Measurements from ENCODE around the gene ARFIP2. TPM values are rescaled to one million over a fixed set of nuclear protein-coding genes. Genes with fewer than 3 reads are reported as not detected.

The ARFIP2 gene
- total RNA-seq, 4 donors from 2014 or later, result 51.3 to 63.3 (median 54.1) TPM

GRCh38 chr11:6458352-6459098 is 22.6 kb downstream of the ARFIP2 start:
- no peak for DNase-seq (ENCODE audit: low spot score)
- ATAC-seq (ENCODE audit: low FRiP score), result no peak
- TF ChIP-seq CTCF (IDR thresholded peaks at IDR 0.05), result no peak

- no peak for ATAC-seq (ENCODE audit: low FRiP score)
- TF ChIP-seq CTCF (IDR thresholded peaks at IDR 0.05), result no peak
- no peak for DNase-seq (ENCODE audit: low spot score)
Measured at GRCh38 chr11:6457581-6458320, 23.4 kb downstream of the ARFIP2 start.

- TF ChIP-seq CTCF (IDR thresholded peaks at IDR 0.05), result no peak
- DNase-seq (ENCODE audit: low spot score), result no peak
- ATAC-seq (ENCODE audit: low FRiP score), result no peak
Measured at GRCh38 chr11:6456361-6457073, 24.6 kb downstream of the ARFIP2 start.

- no peak for DNase-seq (ENCODE audit: low spot score)
- no peak for TF ChIP-seq CTCF (IDR thresholded peaks at IDR 0.05)
- no peak for ATAC-seq (ENCODE audit: low FRiP score)
Measured at GRCh38 chr11:6455070-6455469, 26.1 kb downstream of the ARFIP2 start.

- no peak for DNase-seq (ENCODE audit: low spot score)
- TF ChIP-seq CTCF (IDR thresholded peaks at IDR 0.05), result no peak
- no peak for ATAC-seq (ENCODE audit: low FRiP score)
Measured at GRCh38 chr11:6453152-6453551, 28.0 kb downstream of the ARFIP2 start.

- no peak for TF ChIP-seq CTCF (IDR thresholded peaks at IDR 0.05)
- ATAC-seq (ENCODE audit: low FRiP score) (no peak), DNase-seq (ENCODE audit: low spot score) (no peak)
Measured at GRCh38 chr11:6452219-6452618, 28.9 kb downstream of the ARFIP2 start.

Measured in omental fat pad (tissue), 4 donors.